ENCODE results near the gene STS.

Gene STS

DNA sequence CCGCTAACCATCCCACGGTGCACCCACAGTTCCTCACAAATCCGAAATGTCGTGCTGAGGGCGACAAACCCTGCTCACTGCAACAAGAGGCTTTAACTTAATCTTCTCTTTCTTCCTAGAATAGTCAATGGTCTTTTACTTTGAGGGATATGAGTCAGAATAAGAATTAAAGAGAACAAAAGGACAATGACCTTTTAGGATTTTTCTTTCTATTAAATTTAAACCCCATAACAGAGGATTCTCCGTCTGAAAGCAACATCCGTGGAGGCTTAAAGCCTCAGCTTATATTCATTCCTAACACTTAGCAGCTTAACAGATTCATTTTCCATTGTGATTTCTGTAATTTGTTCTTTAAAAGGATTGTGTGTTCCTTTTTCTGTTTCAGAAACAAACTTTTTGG is 45.4 kb downstream of the STS start:
- no peak overlapping the region for H3K4me3 ChIP-seq (replicated peaks; ENCODE audit: low read depth, low read length)
- TF ChIP-seq, protein P1, sequence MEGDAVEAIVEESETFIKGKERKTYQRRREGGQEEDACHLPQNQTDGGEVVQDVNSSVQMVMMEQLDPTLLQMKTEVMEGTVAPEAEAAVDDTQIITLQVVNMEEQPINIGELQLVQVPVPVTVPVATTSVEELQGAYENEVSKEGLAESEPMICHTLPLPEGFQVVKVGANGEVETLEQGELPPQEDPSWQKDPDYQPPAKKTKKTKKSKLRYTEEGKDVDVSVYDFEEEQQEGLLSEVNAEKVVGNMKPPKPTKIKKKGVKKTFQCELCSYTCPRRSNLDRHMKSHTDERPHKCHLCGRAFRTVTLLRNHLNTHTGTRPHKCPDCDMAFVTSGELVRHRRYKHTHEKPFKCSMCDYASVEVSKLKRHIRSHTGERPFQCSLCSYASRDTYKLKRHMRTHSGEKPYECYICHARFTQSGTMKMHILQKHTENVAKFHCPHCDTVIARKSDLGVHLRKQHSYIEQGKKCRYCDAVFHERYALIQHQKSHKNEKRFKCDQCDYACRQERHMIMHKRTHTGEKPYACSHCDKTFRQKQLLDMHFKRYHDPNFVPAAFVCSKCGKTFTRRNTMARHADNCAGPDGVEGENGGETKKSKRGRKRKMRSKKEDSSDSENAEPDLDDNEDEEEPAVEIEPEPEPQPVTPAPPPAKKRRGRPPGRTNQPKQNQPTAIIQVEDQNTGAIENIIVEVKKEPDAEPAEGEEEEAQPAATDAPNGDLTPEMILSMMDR (IDR thresholded peaks at IDR 0.05; ENCODE audit: low read length, missing control alignments): no peak
- no peak for DNase-seq (ENCODE audit: low read depth)

DNA sequence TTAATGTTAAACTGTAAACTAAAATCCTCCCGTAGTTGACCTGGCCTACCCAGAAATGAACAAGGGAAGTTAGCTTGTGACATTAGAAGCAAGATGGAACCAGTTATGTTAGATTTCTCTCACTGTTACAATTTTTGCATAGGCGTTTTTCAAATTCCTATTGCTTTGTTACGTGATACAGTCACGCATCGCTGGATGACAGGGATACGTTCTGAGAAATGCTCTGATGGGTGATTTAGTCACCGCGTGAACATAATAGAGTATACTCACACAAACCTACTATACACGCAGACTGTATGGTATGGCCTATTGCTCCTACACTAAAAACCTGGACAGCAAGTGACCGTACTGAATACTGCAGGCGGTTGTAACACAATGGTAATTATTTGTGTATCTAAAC is 47.1 kb downstream of the STS start:
- no peak for DNase-seq (ENCODE audit: low read depth)
- TF ChIP-seq, protein P1 (IDR thresholded peaks at IDR 0.05; ENCODE audit: low read length, missing control alignments): no peak
- no peak overlapping the region for H3K4me3 ChIP-seq (replicated peaks; ENCODE audit: low read depth, low read length)
